Omental fat pad (tissue), 4 donors: Measurements from ENCODE around the gene RALGPS1. TPM values are rescaled to one million over a fixed set of nuclear protein-coding genes. Genes with fewer than 3 reads are reported as not detected.

Source experiments
- ATAC-seq: fragments of 150-250 bp; one replicate; pipeline ENCODE4 v1.9.1; 2016; ENCODE audit warnings: mild to moderate bottlenecking, moderate library complexity; ENCODE audit not compliant: low FRiP score
- DNase-seq: peaks from one replicate; pipeline ENCODE4 v3.0.0-alpha.2; 2019; ENCODE audit warnings: low spot score
- CTCF ChIP-seq, 3 donors: fragments of 450-650 bp; IDR thresholded peaks; one replicate each; pipeline ENCODE4 v1.5.1; 2016 to 2017; ENCODE audit warnings: antibody characterized with exemption in 3 of 3, mild to moderate bottlenecking in 3 of 3, moderate library complexity in 2 of 3
- total RNA-seq, 4 donors: library from RNA; depleted of rRNA; stranded (reverse); fragments of >200 nt; gene quantifications; one replicate each; pipeline ENCODE4 v1.1.0, GENCODE V29; 2016

RALGPS1 gene
- total RNA-seq, 4 donors from 2014 or later = 4.0 to 15.3 (median 4.8) TPM

GRCh38 chr9:126953041-126953809 lies 38.6 kb downstream of the RALGPS1 start:
- ATAC-seq = no peak
- no peak for DNase-seq
- TF ChIP-seq CTCF (IDR thresholded peaks at IDR 0.05) = no peak

DNA sequence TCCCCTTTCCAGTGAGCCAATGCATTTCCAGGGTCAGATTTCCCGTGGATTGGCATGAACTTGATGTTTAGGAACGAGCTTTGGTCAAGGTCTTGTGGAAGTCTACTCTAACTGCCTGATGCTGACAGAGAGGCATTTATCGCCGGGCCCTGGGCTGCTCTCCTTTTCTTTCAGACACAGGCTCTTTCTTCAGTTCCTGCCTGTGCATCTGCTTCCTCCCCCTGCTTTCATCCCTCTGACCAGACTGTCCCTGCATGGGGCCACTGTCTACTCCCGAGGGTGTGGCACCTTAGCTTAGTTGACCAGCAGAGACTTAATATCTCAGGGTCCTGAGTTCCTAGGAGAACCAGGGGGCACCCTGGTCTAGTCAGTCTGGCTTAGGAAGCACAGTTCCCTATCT lies 41.2 kb downstream of the RALGPS1 start:
- ATAC-seq (no peak), DNase-seq (no peak)
- no peak for TF ChIP-seq CTCF (IDR thresholded peaks at IDR 0.05)

GRCh38 chr9:126956917-126957686 lies 42.5 kb downstream of the RALGPS1 start:
- ATAC-seq (peak; percentile 67), DNase-seq (no peak)
- no peak for TF ChIP-seq CTCF (IDR thresholded peaks at IDR 0.05)

DNA sequence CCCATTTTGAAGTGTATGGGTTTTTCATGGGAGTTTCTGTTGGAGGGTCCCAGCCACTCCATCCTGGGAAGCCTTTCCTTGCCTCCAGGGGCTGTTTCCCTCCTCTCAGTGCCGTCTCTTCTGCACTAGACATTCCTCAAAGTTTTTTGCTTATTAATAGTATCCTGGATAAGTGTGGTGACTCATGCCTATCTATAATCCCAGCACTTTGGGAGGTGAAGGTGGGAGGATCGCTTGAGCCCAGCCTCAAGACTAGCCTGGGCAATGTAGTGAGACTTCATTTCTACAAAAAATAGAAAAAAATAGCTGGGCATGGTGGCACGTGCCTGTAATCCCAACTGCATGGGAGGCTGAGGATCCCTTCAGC lies 43.1 kb downstream of the RALGPS1 start:
- peak; percentile 80 for ATAC-seq
- no peak for DNase-seq
- TF ChIP-seq CTCF (IDR thresholded peaks at IDR 0.05) = no peak

- DNase-seq = no peak
- no peak for TF ChIP-seq CTCF (IDR thresholded peaks at IDR 0.05)
- ATAC-seq = no peak
These were observed 44.8 kb downstream of the RALGPS1 start for GRCh38 chr9:126959336-126959735.

DNA sequence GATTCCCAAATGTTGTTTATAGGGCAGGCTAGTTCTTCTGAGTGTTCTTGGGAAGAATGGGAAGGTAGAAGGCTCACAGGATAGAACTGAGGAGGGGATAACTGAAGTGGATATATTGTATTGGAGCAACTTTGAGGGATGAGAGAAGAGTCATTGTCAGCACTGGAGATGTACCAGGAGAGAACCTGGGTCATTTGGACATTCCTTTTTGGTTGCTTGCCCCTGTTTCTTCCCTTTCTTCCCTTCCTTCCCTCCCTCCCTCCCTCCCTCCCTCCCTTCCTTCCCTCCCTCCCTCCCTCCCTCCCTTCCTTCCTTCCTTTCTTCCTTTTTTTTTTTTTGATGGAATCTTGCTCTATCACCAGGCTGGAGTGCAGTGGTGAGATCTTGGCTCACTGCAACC lies 45.3 kb downstream of the RALGPS1 start:
- no peak for TF ChIP-seq CTCF (IDR thresholded peaks at IDR 0.05)
- ATAC-seq = no peak
- DNase-seq = no peak

DNA sequence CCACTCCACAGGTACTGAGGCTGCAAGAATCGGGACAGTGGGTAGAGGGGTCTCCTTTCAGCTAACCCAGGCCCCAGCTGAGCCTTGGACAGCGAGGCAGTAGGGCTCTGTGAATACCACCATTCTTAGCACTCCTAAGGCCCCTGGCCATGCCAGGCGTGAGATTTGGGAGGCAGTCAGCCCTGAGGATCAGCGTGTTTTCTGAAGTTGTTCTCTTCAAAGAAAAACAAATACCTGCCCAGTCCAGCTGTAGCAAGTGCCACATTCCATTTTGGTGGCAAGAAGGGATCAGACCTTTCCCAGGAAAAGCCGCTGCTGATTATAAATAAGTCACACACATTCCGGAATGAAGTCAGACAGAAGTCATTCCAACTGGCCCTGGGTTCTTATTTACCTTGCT lies 47.8 kb downstream of the RALGPS1 start:
- TF ChIP-seq CTCF (IDR thresholded peaks at IDR 0.05) = no peak
- no peak for ATAC-seq
- no peak for DNase-seq
